ENCODE data around the gene HNRNPUL1.

GRCh38 chr19:41234512-41235168, 29.5 kb upstream of the HNRNPUL1 start:
- TF ChIP-seq EZH2 (IDR thresholded peaks at IDR 0.05; ENCODE audit: insufficient read depth, poor library complexity, severe bottlenecking) (no peak), EZH2phosphoT487 (IDR thresholded peaks at IDR 0.05; ENCODE audit: insufficient read depth, low read depth) (no peak)
